GM10248 (cell line): ENCODE data around the gene KCTD6.

ENCODE experiments used
- CTCF ChIA-PET: fragments of 300-600 bp; sonication (Branson Sonifier 250); formaldehyde crosslinking; extraction: SDS; loops from one replicate; lab custom pipeline; 2021; ENCODE audit warnings: antibody characterized with exemption; lab: Yijun Ruan, JAX
- POLR2A ChIA-PET: fragments of 350-650 bp; sonication (Branson Sonifier 250); formaldehyde crosslinking; extraction: SDS; loops from one replicate; lab custom pipeline; 2020; ENCODE audit warnings: antibody characterized with exemption; lab: Yijun Ruan, JAX
- DNase-seq: peaks from one replicate; pipeline ENCODE4 v3.0.0; 2012; ENCODE audit errors: extremely low spot score
- CTCF ChIP-seq: IDR thresholded peaks from 2 replicates; pipeline ENCODE4 v1.5.1; 2012; ENCODE audit warnings: mild to moderate bottlenecking, low read depth; ENCODE audit errors: extremely low read depth, missing control alignments, control extremely low read depth

The KCTD6 gene

GRCh38 chr3:58490860-58491501 lies 915 bp upstream of the KCTD6 start:
- no peak for TF ChIP-seq CTCF
- POLR2A ChIA-PET: interaction anchor here (0.5 kb wide), 1 partner anchor 1085 kb away, joined by 3 read pairs; no protein-coding TSS in a partner anchor
- CTCF ChIA-PET: interaction anchor here (0.8 to 5.1 kb wide), 29 partner anchors 9 to 274 kb away, joined by 3 to 32 read pairs (median 3); partner anchors contain the start of genes HTD2, PDHB and RPP14
- no peak for DNase-seq

DNA sequence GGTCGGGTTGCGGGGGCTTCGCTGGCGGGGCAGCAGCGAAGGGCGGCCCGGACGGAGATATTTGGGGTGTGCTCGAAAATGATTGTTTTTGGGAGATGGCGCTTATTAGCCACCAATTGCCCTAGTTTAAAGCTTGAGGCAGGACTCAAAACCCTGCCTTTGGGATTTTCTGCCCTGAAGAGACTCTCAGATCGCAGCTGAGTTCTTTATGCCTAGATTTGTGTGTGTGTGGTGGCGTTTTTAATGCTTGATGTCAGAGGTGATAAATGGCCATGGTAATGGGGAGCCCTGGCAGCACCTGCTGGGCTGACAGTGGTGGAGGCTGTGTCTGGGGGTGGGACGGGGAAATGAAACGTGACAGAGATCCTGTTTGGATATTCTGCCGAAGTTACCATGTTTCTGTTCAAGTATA lies 604 bp downstream of the KCTD6 start:
- peak; percentile 45 for DNase-seq
- TF ChIP-seq CTCF: no peak
- POLR2A ChIA-PET: no interaction called here
- CTCF ChIA-PET: interaction anchor here (0.6 to 5.1 kb wide), 27 partner anchors 8 to 314 kb away, joined by 3 to 32 read pairs (median 4); partner anchors contain the start of genes HTD2, PDHB and RPP14

GRCh38 chr3:58494107-58494506 lies 2.2 kb downstream of the KCTD6 start:
- DNase-seq: no peak
- POLR2A ChIA-PET: no interaction called here
- no peak for TF ChIP-seq CTCF
- CTCF ChIA-PET: interaction anchor here (0.6 to 5.1 kb wide), 10 partner anchors 10 to 317 kb away, joined by 3 to 32 read pairs (median 4); partner anchors contain the start of genes HTD2, PXK and RPP14

- TF ChIP-seq CTCF: no peak
- no peak for DNase-seq
- CTCF ChIA-PET: interaction anchor here (0.8 to 5.1 kb wide), 10 partner anchors 8 to 188 kb away, joined by 3 to 32 read pairs (median 4); partner anchors contain the start of genes HTD2 and RPP14
- POLR2A ChIA-PET: no interaction called here
Observed at GRCh38 chr3:58495101-58495500, 3.2 kb downstream of the KCTD6 start.

GRCh38 chr3:58496206-58496857 lies 4.4 kb downstream of the KCTD6 start:
- no peak for TF ChIP-seq CTCF
- DNase-seq: no peak
- ChIA-PET POLR2A (no interaction called here), CTCF (interaction anchor here (0.8 to 2.4 kb wide), 5 partner anchors 21 to 307 kb away, joined by 3 to 6 read pairs (median 4); partner anchors contain the start of genes HTD2 and RPP14)

- CTCF ChIA-PET: interaction anchor here (0.8 to 1.7 kb wide), 2 partner anchors 191 to 308 kb away, joined by 3 to 4 read pairs; partner anchors contain the start of genes HTD2 and RPP14
- no peak for TF ChIP-seq CTCF
- no peak for DNase-seq
- POLR2A ChIA-PET: no interaction called here
Observed at GRCh38 chr3:58497097-58497496, 5.2 kb downstream of the KCTD6 start.
